K562 (cell line): Measurements from ENCODE around the gene ATP9B. TPM values are rescaled to one million over a fixed set of nuclear protein-coding genes. Genes with fewer than 3 reads are reported as not detected.

Source experiments
- ARID1B ChIP-seq: fragments of 450-650 bp; IDR thresholded peaks from 2 replicates; pipeline ENCODE4 v1.6.1; 2016; ENCODE audit warnings: antibody characterized with exemption, mild to moderate bottlenecking, inconsistent platforms
- ATF7 ChIP-seq: fragments of 450-650 bp; IDR thresholded peaks from 2 replicates; pipeline ENCODE4 v1.7.1; 2014; ENCODE audit warnings: mild to moderate bottlenecking, moderate library complexity
- CEBPG ChIP-seq, 3 experiments: fragments of 200-800 bp in 1 of 3; sonication (Bioruptor generic) in 1 of 3; sonication (generic) in 1 of 3; formaldehyde crosslinking in 1 of 3; IDR thresholded peaks in 2 of 3; conservative IDR thresholded peaks in 1 of 3; 2 replicates each; pipeline versions ENCODE4 v1.6.1 to v1.8.0; 2016 to 2022; ENCODE audit warnings: missing compliant biosample characterization in 2 of 3, missing genetic modification characterization in 2 of 3, mild to moderate bottlenecking in 1 of 3, missing genetic modification reagents in 1 of 3
- CTBP1 ChIP-seq: fragments of 450-650 bp; IDR thresholded peaks from 2 replicates; pipeline ENCODE4 v1.6.1; 2016; ENCODE audit warnings: borderline replicate concordance
- CXXC5 ChIP-seq: fragments of 250-450 bp; sonication (Bioruptor Pico); IDR thresholded peaks from 2 replicates; pipeline ENCODE4 v1.8.0; 2022; ENCODE audit warnings: inconsistent platforms, mild to moderate bottlenecking, moderate library complexity
- EP300 ChIP-seq: IDR thresholded peaks from 2 replicates; pipeline ENCODE4 v1.6.1; 2012; ENCODE audit warnings: low read length, improper control_type of control experiment
- FOXK2 ChIP-seq, 2 experiments: fragments of 450-650 bp; IDR thresholded peaks in 1 of 2; conservative IDR thresholded peaks in 1 of 2; 2 replicates each; pipeline ENCODE4 v1.6.1; 2016; ENCODE audit warnings: low read depth in 2 of 2, mild to moderate bottlenecking in 1 of 2
- IFI16 ChIP-seq: fragments of 250-450 bp; sonication (Bioruptor Pico); IDR thresholded peaks from 2 replicates; pipeline ENCODE4 v2.1.2; 2022; ENCODE audit warnings: mild to moderate bottlenecking, inconsistent platforms
- JUND ChIP-seq, 2 experiments: IDR thresholded peaks; 2 replicates in 1 of 2; 3 replicates in 1 of 2; pipeline ENCODE4 v1.6.1; 2011; ENCODE audit warnings: borderline replicate concordance in 2 of 2, low read depth in 2 of 2, low read length in 2 of 2, improper control_type of control experiment in 1 of 2, missing biosample characterization in 1 of 2, missing genetic modification characterization in 1 of 2, missing genetic modification reagents in 1 of 2
- MAZ ChIP-seq, 2 experiments: fragments of 450-650 bp in 1 of 2; sonication (generic) in 1 of 2; formaldehyde crosslinking; IDR thresholded peaks in 1 of 2; conservative IDR thresholded peaks in 1 of 2; 2 replicates each; pipeline versions ENCODE4 v1.4.0 to v1.5.0; 2020; ENCODE audit warnings: mild to moderate bottlenecking in 1 of 2, missing genetic modification reagents in 1 of 2
- NCOA1 ChIP-seq: fragments of 450-650 bp; IDR thresholded peaks from 2 replicates; pipeline ENCODE4 v1.6.1; 2016; ENCODE audit warnings: low read depth
- RCOR1 ChIP-seq, 2 experiments: IDR thresholded peaks; 2 replicates each; pipeline ENCODE4 v1.6.1; 2012; ENCODE audit warnings: low read depth in 2 of 2, low read length in 2 of 2, borderline replicate concordance in 1 of 2, improper control_type of control experiment in 1 of 2
- SMARCE1 ChIP-seq: fragments of 450-650 bp; IDR thresholded peaks from 2 replicates; pipeline ENCODE4 v1.7.1; 2016; ENCODE audit warnings: mild to moderate bottlenecking
- TEAD4 ChIP-seq, 2 experiments: sonication (generic) in 1 of 2; formaldehyde crosslinking in 1 of 2; IDR thresholded peaks; 2 replicates each; pipeline versions ENCODE4 v1.6.1 to v1.8.0; 2012 to 2022; ENCODE audit warnings: borderline replicate concordance in 1 of 2, inconsistent platforms in 1 of 2, low read length in 1 of 2, mild to moderate bottlenecking in 1 of 2, missing genetic modification reagents in 1 of 2
- TFAM ChIP-seq: fragments of 250-450 bp; sonication (Bioruptor Pico); conservative IDR thresholded peaks from 2 replicates; pipeline ENCODE4 v1.5.0; 2021; ENCODE audit warnings: mild to moderate bottlenecking, moderate library complexity
- ZBTB7A ChIP-seq: IDR thresholded peaks from 2 replicates; pipeline ENCODE4 v1.6.1; 2011; ENCODE audit warnings: low read depth, mild to moderate bottlenecking, low read length, moderate library complexity, borderline replicate concordance; ENCODE audit not compliant: control insufficient read depth
- ZNF175 ChIP-seq: fragments of 200-800 bp; sonication (Bioruptor generic); IDR thresholded peaks from 2 replicates; pipeline ENCODE4 v1.6.1; 2016; ENCODE audit warnings: low read depth, mild to moderate bottlenecking, missing genetic modification characterization, missing compliant biosample characterization
- ZNF282 ChIP-seq: sonication (generic); formaldehyde crosslinking; IDR thresholded peaks from 2 replicates; pipeline ENCODE4 v1.8.1; 2023; ENCODE audit warnings: missing genetic modification reagents
- ZNF445 ChIP-seq: fragments of 250-450 bp; sonication (Bioruptor Pico); IDR thresholded peaks from 2 replicates; pipeline ENCODE4 v1.4.0; 2020; ENCODE audit warnings: low read depth, mild to moderate bottlenecking, moderate library complexity
- polyA plus RNA-seq, 8 experiments: library from polyadenylated mRNA; depleted of rRNA in 4 of 8; stranded (reverse) in 5 of 8; unstranded in 3 of 8; fragments of >200 nt; fragmentation: Nextera tagmentation in 2 of 8; fragmentation: Illumina TruSeq in 1 of 8; extraction: Ambion mirVana in 2 of 8; extraction: Trizol in 1 of 8; gene quantifications; 2 replicates each; pipeline versions ENCODE4 v1.2.1 to v1.2.3, GENCODE V29; 2011 to 2014; ENCODE audit warnings: inconsistent platforms in 1 of 8, missing spikeins in 1 of 8
- total RNA-seq, 7 experiments: library from RNA; depleted of rRNA in 6 of 7; stranded (reverse); fragments of >200 nt in 6 of 7; fragmentation: Illumina TruSeq in 2 of 7; extraction: Trizol in 2 of 7; gene quantifications; 2 replicates each; pipeline versions ENCODE4 v1.2.1 to v1.2.3, GENCODE V29; 2011 to 2021; ENCODE audit warnings: low replicate concordance in 1 of 7
- TF ChIP-seq, protein P1 (sequence below): sonication (generic); formaldehyde crosslinking; IDR thresholded peaks from 2 replicates; pipeline ENCODE4 v1.8.0; 2022; ENCODE audit warnings: mild to moderate bottlenecking, low read depth, missing genetic modification reagents
- TF ChIP-seq, protein P2 (sequence below): fragments of 250-450 bp; sonication (Bioruptor Pico); IDR thresholded peaks from 2 replicates; pipeline ENCODE4 v1.8.0; 2021; ENCODE audit warnings: borderline replicate concordance, mild to moderate bottlenecking, moderate library complexity; ENCODE audit not compliant: poor library complexity, severe bottlenecking
- TF ChIP-seq, protein P3 (sequence below), 2 experiments: IDR thresholded peaks; 2 replicates each; pipeline ENCODE4 v1.6.1; 2012; ENCODE audit warnings: improper control_type of control experiment in 2 of 2, low read depth in 2 of 2, low read length in 2 of 2, borderline replicate concordance in 1 of 2

Gene ATP9B
- total and polyA plus RNA-seq, 9 of the 15 experiments (the other 6 are each of a cell fraction or from before 2014, with no cell fraction given): 0.66 to 13.2 (median 7.9) TPM

DNA sequence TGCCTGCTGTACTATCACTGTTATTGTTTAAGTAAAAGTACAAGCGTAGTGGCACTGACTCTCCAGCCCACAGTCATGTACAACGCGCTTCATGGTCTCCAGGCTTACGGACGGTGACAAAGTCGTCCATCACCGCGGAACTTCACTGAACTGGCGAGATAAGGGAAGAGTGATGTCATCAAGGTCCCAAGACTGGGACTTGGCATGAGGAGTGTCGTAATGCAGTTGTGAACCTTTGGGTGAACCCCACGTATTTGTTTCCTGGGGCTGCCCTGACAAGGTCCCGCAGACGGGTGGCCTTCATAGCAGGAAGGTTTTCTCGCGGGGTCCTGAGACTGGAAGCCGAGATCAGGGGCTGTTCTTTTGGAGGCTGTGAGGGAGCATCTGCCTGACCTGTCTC, 343.8 kb downstream of the ATP9B start (continued):
- TF ChIP-seq, protein P1, sequence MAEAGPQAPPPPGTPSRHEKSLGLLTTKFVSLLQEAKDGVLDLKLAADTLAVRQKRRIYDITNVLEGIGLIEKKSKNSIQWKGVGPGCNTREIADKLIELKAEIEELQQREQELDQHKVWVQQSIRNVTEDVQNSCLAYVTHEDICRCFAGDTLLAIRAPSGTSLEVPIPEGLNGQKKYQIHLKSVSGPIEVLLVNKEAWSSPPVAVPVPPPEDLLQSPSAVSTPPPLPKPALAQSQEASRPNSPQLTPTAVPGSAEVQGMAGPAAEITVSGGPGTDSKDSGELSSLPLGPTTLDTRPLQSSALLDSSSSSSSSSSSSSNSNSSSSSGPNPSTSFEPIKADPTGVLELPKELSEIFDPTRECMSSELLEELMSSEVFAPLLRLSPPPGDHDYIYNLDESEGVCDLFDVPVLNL (CRISPR knock-in tag): no peak
- TF ChIP-seq EP300 (0 out of 2 replicates have a peak, but pooled peaks have one; percentile 28), ZNF282 (CRISPR knock-in tag) (no peak), SMARCE1 (peak; percentile 46; the same call in 1 of the 2 replicates), JUND (IDR thresholded peaks at IDR 0.05; ENCODE audit: borderline replicate concordance, low read depth, low read length) (peak; percentile 95), JUND (tag; IDR thresholded peaks at IDR 0.05; ENCODE audit: borderline replicate concordance, low read depth, low read length) (peak; percentile 92), TEAD4 (IDR thresholded peaks at IDR 0.05; ENCODE audit: low read length) (peak; percentile 20; the same call in 1 of the 2 replicates), TEAD4 (CRISPR knock-in tag; IDR thresholded peaks at IDR 0.05; ENCODE audit: borderline replicate concordance) (no peak), CXXC5 (CRISPR knock-in tag) (peak; percentile 73), ARID1B (peak; percentile 73), MAZ (CRISPR knock-in tag; conservative IDR thresholded peaks at IDR 0.05 in 1 of 2, IDR thresholded peaks at IDR 0.05 in 1 of 2) (no peak), RCOR1 (IDR thresholded peaks at IDR 0.05; ENCODE audit: borderline replicate concordance in 1 of 2, low read depth in 2 of 2, low read length in 2 of 2) (peak in 1 of 2 experiments; percentile 20; a peak in 1 of 4 replicates), IFI16 (CRISPR knock-in tag) (no peak), FOXK2 (conservative IDR thresholded peaks at IDR 0.05 in 1 of 2, IDR thresholded peaks at IDR 0.05 in 1 of 2; ENCODE audit: low read depth in 2 of 2) (no peak), NCOA1 (peak; percentile 66; the same call in 1 of the 2 replicates), ZNF175 (CRISPR knock-in tag) (peak; percentile 52; the same call in 1 of the 2 replicates), TFAM (CRISPR knock-in tag) (no peak), ATF7 (peak; percentile 96), ZBTB7A (no peak), CTBP1 (peak; percentile 51), CEBPG (CRISPR knock-in tag; IDR thresholded peaks at IDR 0.05) (peak; percentile 37; the same call in 1 of the 2 replicates), CEBPG (tag; conservative IDR thresholded peaks at IDR 0.05 in 1 of 2, IDR thresholded peaks at IDR 0.05 in 1 of 2) (peak in 1 of 2 experiments; percentile 63; a peak in 1 of 4 replicates), ZNF445 (no peak)
- TF ChIP-seq, protein P2, sequence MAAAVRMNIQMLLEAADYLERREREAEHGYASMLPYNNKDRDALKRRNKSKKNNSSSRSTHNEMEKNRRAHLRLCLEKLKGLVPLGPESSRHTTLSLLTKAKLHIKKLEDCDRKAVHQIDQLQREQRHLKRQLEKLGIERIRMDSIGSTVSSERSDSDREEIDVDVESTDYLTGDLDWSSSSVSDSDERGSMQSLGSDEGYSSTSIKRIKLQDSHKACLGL (CRISPR knock-in tag): no peak
- TF ChIP-seq, protein P3, sequence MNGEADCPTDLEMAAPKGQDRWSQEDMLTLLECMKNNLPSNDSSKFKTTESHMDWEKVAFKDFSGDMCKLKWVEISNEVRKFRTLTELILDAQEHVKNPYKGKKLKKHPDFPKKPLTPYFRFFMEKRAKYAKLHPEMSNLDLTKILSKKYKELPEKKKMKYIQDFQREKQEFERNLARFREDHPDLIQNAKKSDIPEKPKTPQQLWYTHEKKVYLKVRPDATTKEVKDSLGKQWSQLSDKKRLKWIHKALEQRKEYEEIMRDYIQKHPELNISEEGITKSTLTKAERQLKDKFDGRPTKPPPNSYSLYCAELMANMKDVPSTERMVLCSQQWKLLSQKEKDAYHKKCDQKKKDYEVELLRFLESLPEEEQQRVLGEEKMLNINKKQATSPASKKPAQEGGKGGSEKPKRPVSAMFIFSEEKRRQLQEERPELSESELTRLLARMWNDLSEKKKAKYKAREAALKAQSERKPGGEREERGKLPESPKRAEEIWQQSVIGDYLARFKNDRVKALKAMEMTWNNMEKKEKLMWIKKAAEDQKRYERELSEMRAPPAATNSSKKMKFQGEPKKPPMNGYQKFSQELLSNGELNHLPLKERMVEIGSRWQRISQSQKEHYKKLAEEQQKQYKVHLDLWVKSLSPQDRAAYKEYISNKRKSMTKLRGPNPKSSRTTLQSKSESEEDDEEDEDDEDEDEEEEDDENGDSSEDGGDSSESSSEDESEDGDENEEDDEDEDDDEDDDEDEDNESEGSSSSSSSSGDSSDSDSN (IDR thresholded peaks at IDR 0.05; ENCODE audit: borderline replicate concordance in 1 of 2, low read depth in 2 of 2, low read length in 2 of 2): no peak
